IMR-90 (cell line): Measurements from ENCODE around the gene REV3L. TPM values are rescaled to one million over a fixed set of nuclear protein-coding genes. Genes with fewer than 3 reads are reported as not detected.

Experiments used
- ATAC-seq: fragments of 200-7000 bp; cut with Tn5 transposase; 2 replicates; pipeline ENCODE4 v1.9.1; 2020; ENCODE audit warnings: low read depth, mild to moderate bottlenecking, moderate library complexity
- BruUV-seq: library from RNA; stranded (reverse); fragments of 400-500 nt; replicated peaks from 2 replicates; lab custom pipeline; 2021; lab: Mats Ljungman, UMichigan
- CTCF ChIA-PET: fragments of 300-600 bp; formaldehyde crosslinking; extraction: SDS; loops from one replicate; lab custom pipeline; 2021; ENCODE audit warnings: antibody characterized with exemption; lab: Yijun Ruan, JAX
- POLR2A ChIA-PET: fragments of 300-600 bp; sonication (Branson Sonifier 250); formaldehyde crosslinking; loops from one replicate; lab custom pipeline; 2022; ENCODE audit warnings: antibody characterized with exemption; ENCODE audit not compliant: unreplicated experiment; lab: Charles Lee
- DNase-seq: peaks from one replicate; pipeline ENCODE4 v3.0.0; 2013
- H2AFZ ChIP-seq: replicated peaks from 2 replicates; pipeline ENCODE3; 2013; ENCODE audit warnings: low read length, mild to moderate bottlenecking; ENCODE audit not compliant: poor library complexity
- H2AK5ac ChIP-seq: 2 replicates; pipeline ENCODE4 v1.6.1; 2013; ENCODE audit warnings: low read depth, low read length, inconsistent platforms
- H2AK9ac ChIP-seq: replicated peaks from 2 replicates; pipeline ENCODE3; 2013; ENCODE audit warnings: mild to moderate bottlenecking, low read depth, low read length, moderate library complexity; ENCODE audit not compliant: poor library complexity
- H2BK120ac ChIP-seq: 2 replicates; pipeline ENCODE4 v1.6.1; 2013; ENCODE audit warnings: low read depth, low read length, inconsistent platforms
- H2BK15ac ChIP-seq: 3 replicates; pipeline ENCODE4 v1.6.1; 2013; ENCODE audit warnings: low read depth, low read length, inconsistent platforms
- H2BK20ac ChIP-seq: 2 replicates; pipeline ENCODE4 v1.6.1; 2013; ENCODE audit warnings: low read depth, mild to moderate bottlenecking, inconsistent platforms, low read length, moderate library complexity
- H2BK5ac ChIP-seq: 2 replicates; pipeline ENCODE4 v1.6.1; 2013; ENCODE audit warnings: mild to moderate bottlenecking, low read depth, low read length, inconsistent platforms; ENCODE audit not compliant: poor library complexity, severe bottlenecking
- H3K14ac ChIP-seq: replicated peaks from 2 replicates; pipeline ENCODE4 v1.6.1; 2013; ENCODE audit warnings: low read depth, low read length, inconsistent platforms
- H3K18ac ChIP-seq: 2 replicates; pipeline ENCODE4 v1.6.1; 2013; ENCODE audit warnings: low read depth, low read length, control low read depth
- H3K23ac ChIP-seq: 2 replicates; pipeline ENCODE4 v1.6.1; 2013; ENCODE audit warnings: low read depth, low read length, inconsistent platforms
- H3K27ac ChIP-seq: 2 replicates; pipeline ENCODE4 v1.5.1; 2013; ENCODE audit warnings: mild to moderate bottlenecking, control low read depth, low read length; ENCODE audit not compliant: insufficient read depth
- H3K27me3 ChIP-seq: 2 replicates; pipeline ENCODE4 v1.6.1; 2013; ENCODE audit warnings: low read length; ENCODE audit not compliant: control insufficient read depth, insufficient read depth
- H3K36me3 ChIP-seq: 2 replicates; pipeline ENCODE4 v1.6.1; 2013; ENCODE audit warnings: low read length, mixed read lengths; ENCODE audit not compliant: control insufficient read depth, insufficient read depth
- H3K4ac ChIP-seq: 2 replicates; pipeline ENCODE4 v1.6.1; 2013; ENCODE audit warnings: low read depth, low read length, inconsistent platforms
- H3K4me1 ChIP-seq: 2 replicates; pipeline ENCODE4 v1.6.1; 2013; ENCODE audit warnings: low read length, mixed read lengths; ENCODE audit not compliant: control insufficient read depth, insufficient read depth
- H3K4me2 ChIP-seq: 2 replicates; pipeline ENCODE4 v1.6.1; 2013; ENCODE audit warnings: low read depth, mild to moderate bottlenecking, control low read depth, low read length, moderate library complexity
- H3K4me3 ChIP-seq: 2 replicates; pipeline ENCODE4 v1.5.1; 2013; ENCODE audit warnings: low read depth, mild to moderate bottlenecking, control low read depth, low read length, moderate library complexity; ENCODE audit not compliant: insufficient read depth
- H3K56ac ChIP-seq: 2 replicates; pipeline ENCODE4 v1.6.1; 2013; ENCODE audit warnings: low read length, inconsistent platforms; ENCODE audit not compliant: insufficient read depth; ENCODE audit errors: extremely low read depth
- H3K79me1 ChIP-seq, 2 experiments: 2 replicates each; pipeline ENCODE4 v1.6.1; 2013; ENCODE audit warnings: low read length in 2 of 2, inconsistent platforms in 1 of 2, low read depth in 1 of 2
- H3K9ac ChIP-seq: 2 replicates; pipeline ENCODE4 v1.6.1; 2013; ENCODE audit warnings: low read depth, low read length, control low read depth
- H3K9me1 ChIP-seq: 2 replicates; pipeline ENCODE4 v1.6.1; 2013; ENCODE audit warnings: low read length, inconsistent platforms; ENCODE audit not compliant: insufficient read depth
- H3K9me3 ChIP-seq: 2 replicates; pipeline ENCODE4 v1.6.1; 2013; ENCODE audit warnings: low read length; ENCODE audit not compliant: control insufficient read depth, insufficient read depth
- H4K20me1 ChIP-seq: 2 replicates; pipeline ENCODE4 v1.6.1; 2013; ENCODE audit warnings: low read length, inconsistent platforms; ENCODE audit not compliant: insufficient read depth
- H4K5ac ChIP-seq: 2 replicates; pipeline ENCODE4 v1.6.1; 2013; ENCODE audit warnings: mild to moderate bottlenecking, low read depth, low read length, control low read depth
- H4K8ac ChIP-seq, 2 experiments: 2 replicates each; pipeline ENCODE4 v1.6.1; 2013; ENCODE audit warnings: low read depth in 2 of 2, low read length in 2 of 2, control low read depth in 1 of 2, inconsistent platforms in 1 of 2
- H4K91ac ChIP-seq: 2 replicates; pipeline ENCODE4 v1.6.1; 2013; ENCODE audit warnings: low read depth, low read length, inconsistent platforms; ENCODE audit not compliant: insufficient read depth
- BHLHE40 ChIP-seq: fragments of 150-350 bp; IDR thresholded peaks from 2 replicates; pipeline ENCODE4 v1.6.1; 2016; ENCODE audit warnings: mild to moderate bottlenecking, low read depth, low read length
- CTCF ChIP-seq: conservative IDR thresholded peaks from 2 replicates; pipeline ENCODE4 v1.5.1; 2012; ENCODE audit warnings: mild to moderate bottlenecking, low read depth, low read length, improper control_type of control experiment
- ELK1 ChIP-seq: fragments of 150-350 bp; IDR thresholded peaks from 2 replicates; pipeline ENCODE4 v1.6.1; 2016; ENCODE audit warnings: low read depth, mild to moderate bottlenecking, low read length, moderate library complexity, borderline replicate concordance
- MAZ ChIP-seq: IDR thresholded peaks from 2 replicates; pipeline ENCODE4 v1.6.1; 2012; ENCODE audit warnings: low read depth, mild to moderate bottlenecking, low read length, improper control_type of control experiment, moderate library complexity, borderline replicate concordance
- MXI1 ChIP-seq: IDR thresholded peaks from 2 replicates; pipeline ENCODE4 v1.6.1; 2012; ENCODE audit warnings: low read depth, mild to moderate bottlenecking, low read length, moderate library complexity, borderline replicate concordance
- POLR2A ChIP-seq: IDR thresholded peaks from 2 replicates; pipeline ENCODE4 v1.6.1; 2012; ENCODE audit warnings: mild to moderate bottlenecking, low read depth, low read length
- RCOR1 ChIP-seq: IDR thresholded peaks from 2 replicates; pipeline ENCODE4 v1.6.1; 2012; ENCODE audit warnings: mild to moderate bottlenecking, low read length, improper control_type of control experiment; ENCODE audit not compliant: insufficient replicate concordance
- SMC3 ChIP-seq: fragments of 150-350 bp; IDR thresholded peaks from 2 replicates; pipeline ENCODE4 v1.6.1; 2016; ENCODE audit warnings: low read depth, mild to moderate bottlenecking, antibody characterized with exemption, low read length, moderate library complexity
- WGBS, 2 experiments: methylation state at CpG; one replicate each; pipeline versions ENCODE4 v1.1.5 to v1.1.7; 2013; ENCODE audit warnings: missing lambda C conversion rate in 2 of 2; ENCODE audit not compliant: insufficient read length in 1 of 2; ENCODE audit errors: extremely low coverage in 2 of 2; 5-methylcytosine and 5-hydroxymethylcytosine counted together
- dilution Hi-C: fragments of 300-500 bp; cut with HindIII; formaldehyde crosslinking; loops from one replicate; pipeline ENCODE4 v1.14.3; 2018; ENCODE audit warnings: low sequenced_read_pairs; ENCODE audit not compliant: unreplicated experiment
- in situ Hi-C: fragments of 300-500 bp; cut with MboI; formaldehyde crosslinking; loops from 3 replicates; pipeline ENCODE4 v1.14.3; 2019; ENCODE audit warnings: low sequenced_read_pairs, inconsistent platforms, mixed read lengths
- intact Hi-C: fragments of 100-400 bp; cut with micrococcal nuclease; formaldehyde crosslinking; loops from 2 replicates; pipeline ENCODE4 v1.10.0; 2022
- polyA plus RNA-seq, 3 experiments: library from polyadenylated mRNA; depleted of rRNA; stranded (reverse); fragments of >200 nt; gene quantifications; 2 replicates each; pipeline ENCODE4 v1.2.3, GENCODE V29; 2012; ENCODE audit warnings: low replicate concordance in 1 of 3
- total RNA-seq: library from RNA; depleted of rRNA; stranded (reverse); fragments of >200 nt; gene quantifications from 2 replicates; pipeline ENCODE4 v1.2.3, GENCODE V29; 2012

Gene REV3L
- total and polyA plus RNA-seq, 2 of the 4 experiments (the other 2 are of a cell fraction), result 7.4 to 15.4 TPM

GRCh38 chr6:111329882-111330633, 153.0 kb downstream of the REV3L start:
- no CpG with 5 or more reads among the region's 3 CpGs for WGBS, 2 experiments
- H2BK20ac ChIP-seq, result no peak overlapping the region
- CTCF ChIA-PET, result no interaction called here

More at GRCh38 chr6:111329882-111330633, 153.0 kb downstream of the REV3L start:
- POLR2A ChIA-PET, result no interaction called here
- H3K4me3 ChIP-seq, result no peak overlapping the region
- dilution Hi-C loops (no loop called here), intact Hi-C loops (no loop called here), in situ Hi-C loops (no loop called here)
- no peak for TF ChIP-seq SMC3
- TF ChIP-seq MAZ, result no peak
- no peak for TF ChIP-seq CTCF
- TF ChIP-seq RCOR1, result no peak
- no peak for TF ChIP-seq ELK1
- no peak for TF ChIP-seq POLR2A
- TF ChIP-seq BHLHE40, result no peak
- TF ChIP-seq MXI1, result no peak
- no peak for ATAC-seq
- no peak overlapping the region for H2BK120ac ChIP-seq
- no peaks in the 10 kb centered on the region for H3K9me3 ChIP-seq
- H2BK5ac ChIP-seq, result no peak overlapping the region
- H3K36me3 ChIP-seq, result peaks cover 32% of the 10 kb centered on the region
- no peaks in the 10 kb centered on the region for H4K20me1 ChIP-seq
- no peak overlapping the region for H2AFZ ChIP-seq
- no peak overlapping the region for H3K4me2 ChIP-seq
- H2BK15ac ChIP-seq, result no peak overlapping the region
- H3K27ac ChIP-seq, result no peak overlapping the region
- H3K14ac ChIP-seq, result no peak overlapping the region
- no peak for DNase-seq
- no peak overlapping the region for H3K23ac ChIP-seq
- H3K4me1 ChIP-seq, result no peaks in the 10 kb centered on the region
- no TSS peak for BruUV-seq
- no peak overlapping the region for H2AK9ac ChIP-seq
- no peaks in the 10 kb centered on the region; a peak in 1 of 4 replicates for H3K79me1 ChIP-seq
- H3K18ac ChIP-seq, result no peak overlapping the region
- H3K9ac ChIP-seq, result no peak overlapping the region
- H2AK5ac ChIP-seq, result no peak overlapping the region
- no peak overlapping the region for H4K5ac ChIP-seq
- H3K9me1 ChIP-seq, result no peaks in the 10 kb centered on the region
- no peaks in the 10 kb centered on the region for H3K27me3 ChIP-seq
- no peak overlapping the region for H3K4ac ChIP-seq
- no peak overlapping the region for H3K56ac ChIP-seq
- no peak overlapping the region for H4K91ac ChIP-seq
- no peak overlapping the region for H4K8ac ChIP-seq
